ENCODE results near the gene NOCT.
"Not testable (repeated sequence)": the region's sequence is repeated elsewhere in the genome, so short reads cannot be mapped to it uniquely, and the experiment has no call there.

The NOCT gene

DNA sequence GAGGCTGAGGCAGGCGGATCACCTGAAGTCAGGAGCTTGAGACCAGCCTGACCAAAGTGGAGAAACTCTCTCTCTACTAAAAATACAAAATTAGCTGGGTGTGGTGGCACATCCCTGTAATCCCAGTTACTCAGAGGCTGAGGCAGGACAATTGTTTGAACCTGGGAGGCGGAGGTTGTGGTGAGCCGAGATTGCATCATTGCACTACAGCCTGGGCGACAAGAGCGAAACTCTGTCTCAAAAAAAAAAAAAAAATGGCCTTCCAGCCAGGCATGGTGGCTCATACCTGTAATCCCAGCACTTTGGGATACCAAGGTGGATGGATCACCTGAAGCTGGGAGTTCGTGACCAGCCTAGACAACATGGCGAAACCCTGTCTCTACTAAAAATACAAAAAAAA, 7.3 kb upstream of the NOCT start:
- DNase-seq (ENCODE audit: insufficient read length, low spot score); FAIRE-seq: not testable (repeated sequence)

DNA sequence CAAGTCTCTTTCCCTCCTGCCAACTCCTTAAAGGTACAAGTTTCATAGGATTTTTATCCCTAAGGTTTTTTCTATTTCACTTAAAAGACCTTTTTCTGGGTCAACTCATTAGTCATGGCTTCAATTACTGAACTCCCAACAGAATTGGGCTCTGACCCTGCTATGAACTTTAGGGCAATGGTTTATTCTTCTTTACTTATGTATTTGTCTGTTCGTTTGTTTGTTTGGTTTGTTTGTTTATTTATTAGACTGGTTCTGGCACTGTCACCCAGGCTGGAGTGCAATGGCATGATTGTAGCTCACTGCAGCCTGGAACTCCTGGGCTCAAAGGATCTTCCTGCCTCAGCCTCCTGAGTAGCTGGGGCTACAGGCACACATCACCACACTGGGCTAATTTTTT, 5.9 kb upstream of the NOCT start:
- no peak for FAIRE-seq
- DNase-seq (ENCODE audit: insufficient read length, low spot score), result no peak

DNA sequence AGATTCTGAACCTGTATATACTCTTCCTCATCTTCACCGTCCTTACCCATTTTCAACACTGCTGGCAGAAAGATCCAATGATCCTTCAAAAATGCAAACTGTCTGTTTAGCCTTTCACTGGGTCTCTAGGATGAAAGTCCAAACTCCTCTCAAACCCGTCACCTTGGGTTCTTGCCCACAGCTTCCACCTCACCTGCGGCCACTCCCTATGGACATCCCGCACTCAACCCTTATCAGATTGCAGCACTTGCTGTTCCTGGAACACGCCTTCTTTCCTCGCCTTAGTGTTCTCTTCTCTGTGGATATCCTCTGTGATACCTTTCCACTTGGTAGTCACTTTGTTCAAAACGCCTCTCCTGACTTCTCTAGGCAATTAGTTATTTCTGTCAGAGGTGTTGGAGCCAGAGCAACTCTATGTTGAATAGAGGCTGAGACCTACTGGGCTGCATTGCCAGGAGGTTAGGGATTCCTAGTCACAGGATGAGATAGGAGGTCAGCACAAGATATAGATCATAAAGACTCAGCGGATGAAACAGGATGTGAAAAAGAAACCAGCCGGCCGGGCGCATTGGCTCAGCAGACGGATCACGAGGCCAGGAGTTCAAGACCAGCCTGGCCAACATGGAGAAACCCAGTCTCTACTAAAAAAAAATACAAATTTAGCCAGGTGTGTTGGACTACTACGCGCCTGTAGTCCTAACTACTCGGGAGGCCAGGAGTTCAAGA, 4.2 kb upstream of the NOCT start:
- FAIRE-seq (no peak), DNase-seq (ENCODE audit: insufficient read length, low spot score) (no peak)

DNA sequence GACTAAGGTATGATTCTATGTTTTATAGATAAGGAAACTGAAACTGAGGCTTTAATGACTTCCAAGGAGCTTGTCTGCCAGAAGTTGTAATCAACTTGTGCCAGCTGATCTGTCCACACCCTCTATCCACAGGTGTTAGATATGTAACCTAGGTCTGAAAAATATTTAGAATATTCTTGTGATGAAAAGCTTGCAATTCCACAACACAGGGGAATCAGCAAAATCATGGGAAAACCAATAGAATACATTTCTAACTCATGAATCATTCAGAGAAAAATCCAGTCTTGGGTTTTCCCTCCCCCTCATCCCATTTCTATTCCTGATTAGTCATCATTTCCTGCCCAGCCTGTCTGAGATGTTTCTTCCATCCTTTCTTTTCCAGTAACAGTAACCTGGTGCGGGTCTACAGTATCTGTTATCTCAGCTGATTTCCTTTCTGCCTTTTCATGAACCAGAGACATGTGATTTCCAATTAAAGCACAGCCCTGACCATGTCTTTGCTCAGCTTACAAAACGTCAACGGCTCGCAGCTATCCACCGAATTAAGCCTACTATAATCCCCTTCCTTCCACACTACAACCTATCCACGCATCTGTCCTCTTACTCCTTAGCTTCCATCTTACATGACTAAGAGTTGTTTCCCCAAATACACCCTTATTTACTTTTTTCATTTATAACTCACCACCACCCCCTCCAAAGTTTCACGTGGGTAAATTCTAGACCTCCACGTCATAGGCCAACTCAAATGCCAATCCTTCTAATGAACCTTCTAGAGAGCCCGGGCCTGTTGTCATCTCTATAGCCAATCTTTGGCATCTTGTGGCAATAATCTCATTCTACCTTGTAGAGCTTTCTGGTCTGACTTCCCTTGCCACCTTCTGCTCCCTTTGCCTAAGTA, 961 bp upstream of the NOCT start:
- peak; percentile 84 for DNase-seq (ENCODE audit: insufficient read length, low spot score)
- no peak for FAIRE-seq

DNA sequence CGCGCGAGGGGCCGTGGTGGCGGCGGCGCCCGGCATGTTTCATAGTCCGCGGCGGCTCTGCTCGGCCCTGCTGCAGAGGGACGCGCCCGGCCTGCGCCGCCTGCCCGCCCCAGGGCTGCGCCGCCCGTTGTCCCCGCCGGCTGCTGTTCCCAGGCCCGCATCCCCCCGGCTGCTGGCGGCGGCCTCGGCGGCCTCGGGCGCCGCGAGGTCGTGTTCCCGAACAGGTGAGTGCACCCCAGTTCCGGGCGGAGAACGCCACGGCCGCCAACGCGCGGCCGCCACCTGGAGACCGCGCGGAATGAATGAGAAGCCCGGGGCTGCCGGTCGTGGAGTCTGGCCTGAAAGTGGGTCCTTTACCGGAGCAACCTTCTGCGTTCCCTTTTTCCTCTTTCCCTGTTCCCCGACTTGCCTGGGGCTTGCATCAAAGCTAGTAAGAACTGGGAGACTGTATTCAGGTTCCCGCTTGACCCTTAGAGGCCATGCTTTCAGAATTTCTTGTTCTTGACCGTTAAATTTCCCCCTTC, 429 bp downstream of the NOCT start:
- FAIRE-seq, result no peak
- DNase-seq (ENCODE audit: insufficient read length, low spot score), result no peak

DNA sequence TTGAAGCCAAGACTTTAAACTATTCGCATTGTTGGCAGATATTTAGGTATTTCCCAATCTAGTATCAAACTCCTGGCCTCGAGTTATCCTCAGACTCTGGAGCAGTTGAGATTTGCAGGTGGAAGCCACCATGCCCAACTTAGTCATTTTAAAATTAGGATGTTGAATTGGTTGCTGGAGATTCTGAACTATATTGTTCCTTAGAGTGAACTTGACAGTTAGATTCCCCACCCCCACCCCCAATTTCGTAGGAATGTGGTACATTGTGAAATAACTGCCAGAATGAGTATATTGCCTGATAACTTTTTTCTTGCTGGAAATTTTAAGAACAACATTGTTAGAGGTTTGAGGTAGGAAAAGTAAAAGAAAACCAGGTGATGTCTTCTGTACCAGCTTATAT, 2.3 kb downstream of the NOCT start:
- no peak for FAIRE-seq
- no peak for DNase-seq (ENCODE audit: insufficient read length, low spot score)

DNA sequence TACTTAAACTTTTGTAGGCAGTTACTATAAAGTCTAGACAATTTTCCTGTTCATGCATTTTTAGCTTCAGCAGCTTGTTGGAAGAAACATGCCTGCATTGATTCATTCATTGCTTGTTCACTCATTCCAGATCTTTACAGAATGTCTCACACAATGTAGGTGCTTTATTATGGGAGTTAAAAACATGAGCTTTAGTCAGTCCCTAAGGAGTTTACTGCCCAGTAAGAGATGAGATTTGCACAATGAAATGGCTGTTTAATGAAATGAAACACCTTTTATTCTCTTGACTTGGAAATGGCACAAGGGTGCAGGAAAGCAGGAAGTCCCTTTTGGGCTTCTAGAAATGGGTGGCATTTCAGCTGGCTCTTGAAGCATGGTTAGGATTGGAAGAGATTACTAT, 2.9 kb downstream of the NOCT start:
- FAIRE-seq (no peak), DNase-seq (ENCODE audit: insufficient read length, low spot score) (no peak)

DNA sequence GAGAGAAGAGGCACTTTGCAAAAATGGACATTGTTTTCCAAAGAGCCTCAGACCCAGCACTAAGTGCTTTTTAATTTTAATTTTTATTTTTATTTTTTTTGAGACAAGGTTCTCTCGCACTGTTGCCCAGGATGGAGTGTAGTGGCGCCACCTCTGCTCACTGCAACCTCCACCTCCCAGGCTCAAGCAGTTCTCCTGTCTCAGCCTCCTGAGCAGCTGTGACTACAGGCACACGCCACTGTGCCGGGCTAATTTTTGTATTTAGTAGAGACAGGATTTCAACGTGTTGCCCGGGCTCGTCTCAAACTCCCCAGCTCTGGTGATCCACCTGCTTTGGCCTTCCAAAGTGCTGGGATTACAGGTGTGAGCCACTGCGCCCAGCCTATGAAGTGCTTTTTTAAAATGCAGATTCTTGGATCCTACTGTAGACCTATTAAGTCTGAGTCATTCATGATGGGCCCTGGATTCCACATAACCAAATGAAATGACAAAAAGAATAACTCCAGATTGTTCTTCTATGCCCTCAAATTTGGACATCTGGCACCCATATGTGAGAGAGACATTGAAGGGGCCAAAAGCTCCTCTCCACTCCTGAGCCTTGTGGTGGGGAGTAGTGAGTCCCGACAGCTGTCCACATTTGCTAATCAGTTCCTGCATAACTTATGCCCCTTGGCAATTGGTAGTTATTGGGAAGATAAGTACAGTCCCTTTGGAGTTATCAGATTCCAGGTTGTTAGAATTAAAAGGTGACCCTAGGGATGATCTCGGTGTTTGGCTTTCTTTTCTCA, 3.6 kb downstream of the NOCT start:
- no peak for DNase-seq (ENCODE audit: insufficient read length, low spot score)
- FAIRE-seq, result no peak

DNA sequence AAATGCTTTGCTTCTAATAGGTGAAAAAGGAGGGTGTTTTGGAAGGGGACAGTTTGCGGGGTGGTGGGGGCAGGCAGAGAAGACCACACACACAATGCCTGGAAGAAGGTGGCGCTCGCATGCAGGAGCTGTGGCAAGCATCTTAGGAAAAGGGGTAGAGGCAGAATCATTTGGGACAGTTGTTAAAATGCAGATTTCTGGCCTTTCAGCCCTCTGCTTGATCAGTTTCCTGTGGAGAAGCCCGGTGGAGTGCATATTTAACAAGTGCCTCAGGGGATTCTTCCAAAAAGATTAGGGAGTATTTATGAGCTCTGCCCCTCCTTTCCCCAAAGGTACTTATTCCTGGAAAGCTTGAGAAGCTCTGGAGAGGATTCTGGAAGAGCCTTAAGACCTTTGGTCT, 4.8 kb downstream of the NOCT start:
- DNase-seq (ENCODE audit: insufficient read length, low spot score), result no peak
- FAIRE-seq, result no peak

DNA sequence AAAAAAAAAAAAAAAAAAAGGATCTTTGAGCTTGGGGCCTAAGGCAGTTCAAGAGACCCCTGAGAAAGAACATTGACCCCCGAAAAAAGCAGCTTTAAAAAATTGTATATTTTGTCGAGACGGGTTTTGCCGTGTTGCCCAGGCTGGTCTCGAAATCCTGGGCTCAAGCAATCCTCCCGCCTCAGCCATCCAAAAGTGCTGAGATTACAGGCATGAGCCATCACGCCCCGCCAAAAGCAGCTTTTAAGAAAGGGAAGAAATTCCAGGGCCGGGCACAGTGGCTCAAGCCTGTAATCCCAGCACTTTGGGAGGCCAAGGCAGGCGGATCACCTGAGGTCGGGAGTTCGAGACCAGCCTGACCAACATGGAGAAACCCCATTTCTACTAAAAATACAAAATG, 5.5 kb downstream of the NOCT start:
- FAIRE-seq; DNase-seq (ENCODE audit: insufficient read length, low spot score): not testable (repeated sequence)

DNA sequence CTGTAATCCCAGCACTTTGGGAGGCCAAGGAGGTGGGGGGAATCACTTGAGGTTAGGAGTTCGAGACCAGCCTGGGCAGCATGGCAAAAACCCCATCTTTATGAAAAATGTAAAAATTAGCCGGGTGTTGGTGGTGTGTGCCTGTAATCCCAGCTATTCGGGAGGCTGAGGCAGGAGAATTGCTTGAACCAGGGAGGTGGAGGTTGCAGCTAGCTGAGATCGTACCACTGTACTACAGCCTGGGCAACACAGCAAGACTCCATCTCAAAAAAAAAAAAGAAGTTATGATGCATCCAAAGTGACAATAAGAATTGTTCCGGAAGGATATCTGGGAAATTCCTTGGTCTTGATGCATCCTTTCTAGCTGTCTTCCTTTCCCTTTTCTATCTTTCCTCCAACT, 7.3 kb downstream of the NOCT start:
- no peak for DNase-seq (ENCODE audit: insufficient read length, low spot score)

DNA sequence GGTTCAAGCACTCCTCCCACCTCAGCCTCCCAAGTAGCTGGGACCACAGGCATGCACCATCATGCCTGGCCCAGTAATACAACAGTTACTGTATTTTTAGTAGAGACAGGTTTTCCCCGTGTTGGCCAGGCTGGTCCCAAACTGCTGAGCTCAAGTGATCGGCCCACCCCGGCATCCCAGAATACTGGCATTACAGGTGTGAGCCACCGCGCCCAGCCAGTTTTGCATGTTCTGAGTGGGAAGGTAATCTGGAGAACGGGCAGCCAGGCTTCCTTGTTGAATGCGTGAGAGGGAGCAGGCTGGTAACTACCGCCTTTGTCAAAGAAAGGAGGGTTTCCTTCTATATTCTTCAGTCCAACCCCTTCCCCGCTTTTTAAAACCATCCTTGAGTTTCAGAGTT, 9.1 kb downstream of the NOCT start:
- DNase-seq (ENCODE audit: insufficient read length, low spot score), result no peak
- no peak for FAIRE-seq

More for the DNA sequence above, 7.3 kb downstream of the NOCT start:
- FAIRE-seq, result no peak

DNA sequence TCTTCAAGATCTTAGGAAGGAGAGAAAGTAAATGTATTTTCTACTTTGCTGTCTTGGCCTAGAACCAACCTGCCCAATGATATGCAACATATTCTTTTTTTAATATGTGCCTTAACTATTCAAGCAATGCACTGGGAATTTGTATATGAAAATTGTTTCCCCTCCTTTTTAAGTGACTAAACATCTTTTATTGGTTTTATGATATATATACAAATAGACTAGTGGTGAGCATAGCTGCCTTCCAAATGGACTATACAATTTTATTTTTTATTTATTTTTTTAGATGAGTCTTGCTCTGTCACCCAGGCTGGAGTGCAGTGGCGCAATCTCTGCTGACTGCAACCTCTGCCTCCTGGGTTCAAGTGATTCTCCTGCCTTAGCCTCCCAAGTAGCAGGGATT, 10.3 kb downstream of the NOCT start:
- FAIRE-seq (no peak), DNase-seq (ENCODE audit: insufficient read length, low spot score) (no peak)

DNA sequence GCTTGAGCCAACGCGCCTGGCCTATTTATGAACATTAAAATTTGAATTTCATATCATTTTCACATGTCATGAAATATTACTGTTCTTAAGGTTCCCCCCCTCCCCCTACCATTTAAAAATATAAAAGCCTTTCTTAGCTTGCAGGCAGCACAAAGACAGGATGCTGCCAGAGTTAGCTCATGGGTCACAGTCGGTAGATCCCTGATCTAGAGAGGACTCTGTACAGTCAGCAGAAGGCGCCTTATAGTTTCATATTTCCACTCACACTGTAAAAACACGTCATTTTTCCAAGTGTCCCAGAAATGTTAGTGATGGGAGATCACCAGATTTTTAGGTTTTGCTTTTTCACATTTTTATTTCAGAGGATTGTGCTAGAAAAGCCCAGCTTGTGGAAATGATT, 12.2 kb downstream of the NOCT start:
- DNase-seq (ENCODE audit: insufficient read length, low spot score) (no peak), FAIRE-seq (no peak)

DNA sequence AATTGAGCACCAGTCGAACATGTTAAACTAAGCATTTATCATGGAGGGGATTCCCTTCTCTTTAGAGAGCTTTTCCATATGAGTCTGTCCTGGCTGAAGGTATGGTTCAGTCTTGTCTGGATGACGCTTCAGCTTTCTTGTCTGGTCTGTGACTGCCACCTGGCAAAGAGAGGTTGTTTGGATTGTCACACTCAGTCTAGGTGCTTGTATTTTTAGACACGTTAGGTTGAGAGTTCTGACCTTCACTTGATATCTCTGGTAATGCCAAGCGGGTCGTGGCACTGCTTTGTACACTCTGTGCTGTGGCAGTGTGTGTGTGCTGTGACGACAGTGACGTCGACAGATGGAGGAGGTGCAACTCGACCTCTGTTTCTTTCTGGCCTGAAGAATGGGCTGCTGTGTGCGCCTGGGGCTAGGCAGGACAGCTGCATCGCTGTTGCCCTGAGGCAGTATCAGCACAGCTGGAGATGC, 12.6 kb downstream of the NOCT start:
- FAIRE-seq (no peak), DNase-seq (ENCODE audit: insufficient read length, low spot score) (no peak)

DNA sequence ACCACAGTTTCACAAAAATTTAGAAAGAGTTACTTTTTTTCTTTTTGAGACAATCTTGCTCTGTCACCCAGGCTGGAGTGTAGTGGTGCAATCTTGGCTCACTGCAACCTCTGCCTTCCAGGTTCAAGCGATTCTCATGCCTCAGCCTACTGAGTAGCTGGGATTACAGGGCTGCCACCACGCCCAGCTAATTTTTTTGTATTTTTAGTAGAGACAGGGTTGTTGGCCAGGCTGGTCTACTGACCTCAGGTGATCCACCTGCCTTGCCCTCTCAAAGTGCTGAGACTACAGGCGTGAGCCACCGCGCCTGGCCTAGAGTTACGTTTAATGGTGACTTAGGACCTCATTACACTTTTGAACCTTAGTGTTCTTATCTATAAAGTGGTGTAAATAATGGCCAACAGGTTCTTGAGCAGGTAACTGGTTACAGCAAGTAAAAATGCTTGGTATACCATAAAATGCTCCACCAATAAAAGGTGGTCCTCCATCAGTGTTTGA, 14.3 kb downstream of the NOCT start:
- DNase-seq (ENCODE audit: insufficient read length, low spot score); FAIRE-seq: not testable (repeated sequence)

DNA sequence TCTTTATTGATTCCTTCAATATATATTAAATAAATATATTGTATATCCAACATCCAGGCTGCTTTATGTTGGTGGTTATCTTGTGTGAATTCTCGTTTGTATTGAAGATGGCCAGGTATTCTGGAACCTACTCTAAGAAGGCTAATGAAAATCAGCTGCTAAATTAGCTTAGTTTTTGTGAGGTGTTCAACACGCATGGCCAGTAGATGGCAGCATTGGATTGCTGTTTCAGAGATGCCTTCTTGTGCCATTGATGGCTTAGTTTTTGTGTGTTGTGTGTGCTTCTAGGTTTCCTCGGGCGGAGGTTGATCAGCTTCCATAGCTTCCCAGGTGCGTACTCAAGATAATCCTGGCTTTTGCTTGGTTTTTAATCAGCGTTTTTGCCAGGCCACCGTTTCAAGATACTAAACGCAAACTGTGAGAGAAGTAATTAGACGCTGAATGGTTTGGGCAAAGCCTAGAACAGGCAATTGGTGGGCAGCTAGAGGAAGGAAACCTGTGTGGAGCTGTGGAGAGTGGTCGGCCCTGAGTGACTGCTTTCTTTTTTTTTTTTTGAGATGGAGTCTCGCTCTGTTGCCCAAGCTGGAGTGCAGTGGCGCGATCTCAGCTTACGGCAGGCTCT, 15.1 kb downstream of the NOCT start:
- no peak for FAIRE-seq
- peak; percentile 67 for DNase-seq (ENCODE audit: insufficient read length, low spot score)

DNA sequence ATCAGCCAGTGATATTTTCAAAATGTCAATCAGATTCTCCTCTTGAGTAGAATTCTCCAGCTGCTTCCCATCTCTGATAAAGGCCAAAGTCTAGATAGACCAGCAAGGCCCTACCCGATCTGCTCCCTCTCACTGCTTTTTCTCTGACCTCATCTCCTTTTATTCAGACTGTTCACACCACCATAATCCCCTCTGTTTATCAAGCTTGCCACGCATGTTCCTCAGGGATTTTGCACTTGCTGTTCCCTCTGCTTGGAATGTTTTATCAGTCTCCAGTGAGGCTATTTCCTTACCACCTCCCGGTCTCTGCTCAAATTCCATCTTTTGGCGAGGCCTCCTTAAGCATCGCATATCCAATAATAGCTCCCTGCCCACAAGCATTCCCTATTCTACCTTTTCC, 20.1 kb downstream of the NOCT start:
- FAIRE-seq (no peak), DNase-seq (ENCODE audit: insufficient read length, low spot score) (no peak)

DNA sequence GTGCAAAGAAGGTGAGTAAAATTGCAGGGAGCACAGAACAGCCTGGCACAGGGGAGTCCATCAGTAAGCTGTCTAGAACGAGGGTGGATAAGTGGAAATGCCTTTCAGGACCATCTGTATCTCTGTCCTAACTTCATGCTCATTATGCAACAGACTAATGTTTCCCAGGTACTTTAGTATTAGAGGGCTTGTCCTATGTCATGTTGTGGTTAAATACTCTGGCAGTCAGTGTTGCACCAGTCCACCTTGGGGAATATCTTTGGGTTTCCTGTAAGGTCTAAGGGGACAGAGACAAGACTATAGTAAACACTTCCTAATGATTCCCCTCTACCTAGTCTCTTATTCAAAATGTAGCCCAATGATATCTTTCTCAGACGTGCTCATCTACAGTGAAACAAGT, 21.3 kb downstream of the NOCT start:
- no peak for DNase-seq (ENCODE audit: insufficient read length, low spot score)
- FAIRE-seq, result no peak

DNA sequence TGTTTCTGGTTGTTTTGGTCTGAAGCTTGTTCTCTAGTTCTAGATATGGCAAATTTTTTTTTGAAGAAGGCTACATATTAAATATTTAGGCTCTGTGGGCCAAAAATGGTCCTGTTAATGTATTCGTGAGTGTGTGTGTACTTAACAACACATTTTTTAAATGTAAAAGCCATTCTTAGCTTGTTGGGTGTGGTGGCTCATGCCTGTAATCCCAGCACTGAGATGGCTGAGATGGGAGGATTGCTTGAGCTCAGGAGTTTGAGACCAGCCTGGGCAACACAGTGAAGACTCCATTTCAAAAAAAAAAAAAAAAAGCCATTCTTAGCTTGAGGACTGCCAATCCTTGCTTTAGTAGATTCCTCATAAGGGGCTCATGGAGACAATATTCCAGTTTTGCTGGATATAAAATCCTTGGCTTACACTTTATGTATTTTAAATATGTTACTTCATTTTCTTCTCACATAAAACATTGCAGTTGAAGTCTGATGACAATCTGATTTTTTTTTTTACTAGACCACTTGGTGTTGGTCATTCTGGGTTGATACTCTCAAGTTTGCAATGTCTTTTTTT, 23.4 kb downstream of the NOCT start:
- DNase-seq (ENCODE audit: insufficient read length, low spot score), result no peak

More for the DNA sequence above, 23.4 kb downstream of the NOCT start:
- FAIRE-seq, result no peak
